GM12878 (cell line): Measurements from ENCODE around the gene TRIM13. TPM values are rescaled to one million over a fixed set of nuclear protein-coding genes. Genes with fewer than 3 reads are reported as not detected.

Source experiments
- BMI1 ChIP-seq: fragments of 450-650 bp; IDR thresholded peaks from 2 replicates; pipeline ENCODE4 v1.6.1; 2016; ENCODE audit warnings: mild to moderate bottlenecking, moderate library complexity, borderline replicate concordance
- CBX3 ChIP-seq: fragments of 200-600 bp; sonication (generic); IDR thresholded peaks from 2 replicates; pipeline ENCODE4 v1.6.1; 2016; ENCODE audit warnings: low read depth, borderline replicate concordance
- CEBPB ChIP-seq, 2 experiments: fragments of 150-350 bp in 1 of 2; IDR thresholded peaks; 2 replicates each; pipeline ENCODE4 v1.6.1; 2012 to 2014; ENCODE audit warnings: low read depth in 2 of 2, low read length in 2 of 2, borderline replicate concordance in 1 of 2, inconsistent platforms in 1 of 2
- ESRRA ChIP-seq: IDR thresholded peaks from 2 replicates; pipeline ENCODE4 v1.6.1; 2012; ENCODE audit warnings: mild to moderate bottlenecking, low read length, improper control_type of control experiment
- GABPA ChIP-seq: IDR thresholded peaks from 2 replicates; pipeline ENCODE4 v1.6.1; 2014; ENCODE audit warnings: antibody characterized with exemption, low read depth, mild to moderate bottlenecking, inconsistent platforms
- KAT2A ChIP-seq: conservative IDR thresholded peaks from 2 replicates; pipeline ENCODE4 v1.6.1; 2011; ENCODE audit warnings: low read depth, low read length; ENCODE audit not compliant: control insufficient read depth
- KDM1A ChIP-seq: fragments of 200-600 bp; sonication (generic); IDR thresholded peaks from 2 replicates; pipeline ENCODE4 v1.6.1; 2016; ENCODE audit warnings: borderline replicate concordance
- KLF5 ChIP-seq: fragments of 450-650 bp; IDR thresholded peaks from 2 replicates; pipeline ENCODE4 v1.6.1; 2014; ENCODE audit warnings: mild to moderate bottlenecking; ENCODE audit not compliant: partially characterized antibody
- MEF2A ChIP-seq: IDR thresholded peaks from 2 replicates; pipeline ENCODE4 v1.6.1; 2011; ENCODE audit warnings: low read depth, mild to moderate bottlenecking, low read length, moderate library complexity; ENCODE audit not compliant: insufficient read depth
- NBN ChIP-seq: fragments of 450-650 bp; IDR thresholded peaks from 2 replicates; pipeline ENCODE4 v1.6.1; 2016
- POLR2AphosphoS2 ChIP-seq: IDR thresholded peaks from 2 replicates; pipeline ENCODE4 v1.6.1; 2011; ENCODE audit warnings: low read depth, mild to moderate bottlenecking, low read length, improper control_type of control experiment, moderate library complexity
- POLR2AphosphoS5 ChIP-seq: IDR thresholded peaks from 2 replicates; pipeline ENCODE4 v1.6.1; 2011; ENCODE audit warnings: mild to moderate bottlenecking, low read length, inconsistent platforms
- SP1 ChIP-seq: IDR thresholded peaks from one replicate; pipeline ENCODE4 v1.6.1; 2011; ENCODE audit warnings: low read depth, low read length
- TBL1XR1 ChIP-seq: IDR thresholded peaks from 2 replicates; pipeline ENCODE4 v1.6.1; 2012; ENCODE audit warnings: low read depth, low read length, improper control_type of control experiment
- ZBED1 ChIP-seq: IDR thresholded peaks from 2 replicates; pipeline ENCODE4 v1.6.1; 2016; ENCODE audit warnings: borderline replicate concordance
- ZNF217 ChIP-seq: fragments of 450-650 bp; IDR thresholded peaks from 2 replicates; pipeline ENCODE4 v1.6.1; 2017; ENCODE audit warnings: antibody characterized with exemption, mild to moderate bottlenecking
- ZNF24 ChIP-seq: fragments of 450-650 bp; IDR thresholded peaks from 2 replicates; pipeline ENCODE4 v1.6.1; 2017; ENCODE audit warnings: antibody characterized with exemption, mild to moderate bottlenecking
- polyA plus RNA-seq, 11 experiments: library from polyadenylated mRNA; depleted of rRNA in 4 of 11; unstranded in 6 of 11; stranded (reverse) in 5 of 11; fragments of >200 nt; fragmentation: Nextera tagmentation in 4 of 11; fragmentation: Illumina TruSeq in 1 of 11; extraction: Ambion mirVana in 4 of 11; extraction: Trizol in 1 of 11; gene quantifications; 1 replicate in 1 of 11; 2 replicates in 10 of 11; pipeline versions ENCODE4 v1.2.1 to v1.2.3, GENCODE V29; 2011 to 2016; ENCODE audit warnings: inconsistent platforms in 2 of 11, missing spikeins in 2 of 11, low read depth in 1 of 11
- total RNA-seq, 4 experiments: library from RNA; depleted of rRNA in 3 of 4; stranded (reverse); fragments of >200 nt in 3 of 4; fragmentation: Illumina TruSeq in 1 of 4; extraction: Trizol in 1 of 4; gene quantifications; 2 replicates each; pipeline versions ENCODE4 v1.2.1 to v1.2.3, GENCODE V29; 2013 to 2021
- TF ChIP-seq, protein P1 (sequence below): fragments of 450-650 bp; IDR thresholded peaks from 2 replicates; pipeline ENCODE4 v1.6.1; 2018; ENCODE audit warnings: borderline replicate concordance, mild to moderate bottlenecking; ENCODE audit not compliant: partially characterized antibody
- TF ChIP-seq, protein P2 (sequence below): fragments of 150-350 bp; IDR thresholded peaks from 2 replicates; pipeline ENCODE4 v1.6.1; 2016; ENCODE audit warnings: low read depth, low read length
- TF ChIP-seq, protein P3 (sequence below): fragments of 450-650 bp; IDR thresholded peaks from 2 replicates; pipeline ENCODE4 v1.6.1; 2016; ENCODE audit warnings: mild to moderate bottlenecking
- TF ChIP-seq, protein P4 (sequence below): fragments of 450-650 bp; conservative IDR thresholded peaks from 2 replicates; pipeline ENCODE4 v1.6.1; 2017; ENCODE audit warnings: mild to moderate bottlenecking, moderate library complexity

TRIM13 gene
- total and polyA plus RNA-seq, 10 of the 15 experiments (the other 5 are each of a cell fraction or from before 2014, with no cell fraction given), result 15.4 to 33.8 (median 21.0) TPM

DNA sequence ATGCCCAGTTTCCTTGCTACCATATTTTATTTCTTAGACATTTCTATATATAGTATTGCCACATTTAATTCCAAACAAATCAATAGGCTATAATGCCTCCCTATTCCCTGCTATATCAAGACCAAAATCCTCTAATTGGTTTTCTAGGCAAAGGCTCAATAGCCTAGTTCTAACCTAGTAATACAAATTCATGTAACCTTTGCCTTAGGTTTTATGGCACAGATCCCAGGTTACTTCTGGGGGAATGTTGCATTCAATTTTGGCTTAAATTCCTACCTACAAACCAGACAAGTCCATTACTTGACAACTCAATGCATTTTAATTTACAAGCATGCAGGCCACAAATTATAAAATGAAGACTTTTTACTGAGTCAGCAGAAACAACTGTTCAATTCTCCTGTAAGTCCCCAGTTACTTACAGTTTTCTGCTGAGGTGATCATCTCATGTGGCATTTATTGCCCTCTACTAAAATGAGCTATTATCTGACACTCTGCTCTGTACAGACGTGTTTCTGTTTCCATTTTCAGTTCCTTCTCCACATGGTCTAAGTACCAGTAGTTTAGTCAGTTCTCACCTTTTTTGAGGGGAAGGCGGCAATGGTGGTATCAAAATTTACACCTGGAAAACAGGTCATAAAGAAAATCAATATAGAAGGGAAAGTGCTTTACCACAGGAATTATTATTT, 30.1 kb downstream of the TRIM13 start (continued):
- TF ChIP-seq, protein P1, sequence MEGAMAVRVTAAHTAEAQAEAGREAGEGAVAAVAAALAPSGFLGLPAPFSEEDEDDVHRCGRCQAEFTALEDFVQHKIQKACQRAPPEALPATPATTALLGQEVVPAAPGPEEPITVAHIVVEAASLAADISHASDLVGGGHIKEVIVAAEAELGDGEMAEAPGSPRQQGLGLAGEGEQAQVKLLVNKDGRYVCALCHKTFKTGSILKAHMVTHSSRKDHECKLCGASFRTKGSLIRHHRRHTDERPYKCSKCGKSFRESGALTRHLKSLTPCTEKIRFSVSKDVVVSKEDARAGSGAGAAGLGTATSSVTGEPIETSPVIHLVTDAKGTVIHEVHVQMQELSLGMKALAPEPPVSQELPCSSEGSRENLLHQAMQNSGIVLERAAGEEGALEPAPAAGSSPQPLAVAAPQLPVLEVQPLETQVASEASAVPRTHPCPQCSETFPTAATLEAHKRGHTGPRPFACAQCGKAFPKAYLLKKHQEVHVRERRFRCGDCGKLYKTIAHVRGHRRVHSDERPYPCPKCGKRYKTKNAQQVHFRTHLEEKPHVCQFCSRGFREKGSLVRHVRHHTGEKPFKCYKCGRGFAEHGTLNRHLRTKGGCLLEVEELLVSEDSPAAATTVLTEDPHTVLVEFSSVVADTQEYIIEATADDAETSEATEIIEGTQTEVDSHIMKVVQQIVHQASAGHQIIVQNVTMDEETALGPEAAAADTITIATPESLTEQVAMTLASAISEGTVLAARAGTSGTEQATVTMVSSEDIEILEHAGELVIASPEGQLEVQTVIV, result no peak
- TF ChIP-seq SP1 (no peak), KLF5 (no peak), KAT2A (no peak), GABPA (no peak), TBL1XR1 (0 out of 2 replicates have a peak, but pooled peaks have one; percentile 45), MEF2A (peak; percentile 50; the same call in 1 of the 2 replicates), CEBPB (IDR thresholded peaks at IDR 0.05; ENCODE audit: borderline replicate concordance in 1 of 2, low read depth in 2 of 2, low read length in 2 of 2) (no peak), NBN (peak; percentile 66; the same call in 1 of the 2 replicates), BMI1 (peak; percentile 76; the same call in 1 of the 2 replicates), ESRRA (no peak), POLR2AphosphoS2 (no peak), POLR2AphosphoS5 (no peak), CBX3 (no peak), ZNF24 (0 out of 2 replicates have a peak, but pooled peaks have one; percentile 14), ZBED1 (no peak), KDM1A (no peak), ZNF217 (peak; percentile 88; the same call in 1 of the 2 replicates)
- TF ChIP-seq, protein P2, sequence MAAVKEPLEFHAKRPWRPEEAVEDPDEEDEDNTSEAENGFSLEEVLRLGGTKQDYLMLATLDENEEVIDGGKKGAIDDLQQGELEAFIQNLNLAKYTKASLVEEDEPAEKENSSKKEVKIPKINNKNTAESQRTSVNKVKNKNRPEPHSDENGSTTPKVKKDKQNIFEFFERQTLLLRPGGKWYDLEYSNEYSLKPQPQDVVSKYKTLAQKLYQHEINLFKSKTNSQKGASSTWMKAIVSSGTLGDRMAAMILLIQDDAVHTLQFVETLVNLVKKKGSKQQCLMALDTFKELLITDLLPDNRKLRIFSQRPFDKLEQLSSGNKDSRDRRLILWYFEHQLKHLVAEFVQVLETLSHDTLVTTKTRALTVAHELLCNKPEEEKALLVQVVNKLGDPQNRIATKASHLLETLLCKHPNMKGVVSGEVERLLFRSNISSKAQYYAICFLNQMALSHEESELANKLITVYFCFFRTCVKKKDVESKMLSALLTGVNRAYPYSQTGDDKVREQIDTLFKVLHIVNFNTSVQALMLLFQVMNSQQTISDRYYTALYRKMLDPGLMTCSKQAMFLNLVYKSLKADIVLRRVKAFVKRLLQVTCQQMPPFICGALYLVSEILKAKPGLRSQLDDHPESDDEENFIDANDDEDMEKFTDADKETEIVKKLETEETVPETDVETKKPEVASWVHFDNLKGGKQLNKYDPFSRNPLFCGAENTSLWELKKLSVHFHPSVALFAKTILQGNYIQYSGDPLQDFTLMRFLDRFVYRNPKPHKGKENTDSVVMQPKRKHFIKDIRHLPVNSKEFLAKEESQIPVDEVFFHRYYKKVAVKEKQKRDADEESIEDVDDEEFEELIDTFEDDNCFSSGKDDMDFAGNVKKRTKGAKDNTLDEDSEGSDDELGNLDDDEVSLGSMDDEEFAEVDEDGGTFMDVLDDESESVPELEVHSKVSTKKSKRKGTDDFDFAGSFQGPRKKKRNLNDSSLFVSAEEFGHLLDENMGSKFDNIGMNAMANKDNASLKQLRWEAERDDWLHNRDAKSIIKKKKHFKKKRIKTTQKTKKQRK, result no peak
- TF ChIP-seq, protein P3, sequence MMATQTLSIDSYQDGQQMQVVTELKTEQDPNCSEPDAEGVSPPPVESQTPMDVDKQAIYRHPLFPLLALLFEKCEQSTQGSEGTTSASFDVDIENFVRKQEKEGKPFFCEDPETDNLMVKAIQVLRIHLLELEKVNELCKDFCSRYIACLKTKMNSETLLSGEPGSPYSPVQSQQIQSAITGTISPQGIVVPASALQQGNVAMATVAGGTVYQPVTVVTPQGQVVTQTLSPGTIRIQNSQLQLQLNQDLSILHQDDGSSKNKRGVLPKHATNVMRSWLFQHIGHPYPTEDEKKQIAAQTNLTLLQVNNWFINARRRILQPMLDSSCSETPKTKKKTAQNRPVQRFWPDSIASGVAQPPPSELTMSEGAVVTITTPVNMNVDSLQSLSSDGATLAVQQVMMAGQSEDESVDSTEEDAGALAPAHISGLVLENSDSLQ, result no peak
- TF ChIP-seq, protein P4, sequence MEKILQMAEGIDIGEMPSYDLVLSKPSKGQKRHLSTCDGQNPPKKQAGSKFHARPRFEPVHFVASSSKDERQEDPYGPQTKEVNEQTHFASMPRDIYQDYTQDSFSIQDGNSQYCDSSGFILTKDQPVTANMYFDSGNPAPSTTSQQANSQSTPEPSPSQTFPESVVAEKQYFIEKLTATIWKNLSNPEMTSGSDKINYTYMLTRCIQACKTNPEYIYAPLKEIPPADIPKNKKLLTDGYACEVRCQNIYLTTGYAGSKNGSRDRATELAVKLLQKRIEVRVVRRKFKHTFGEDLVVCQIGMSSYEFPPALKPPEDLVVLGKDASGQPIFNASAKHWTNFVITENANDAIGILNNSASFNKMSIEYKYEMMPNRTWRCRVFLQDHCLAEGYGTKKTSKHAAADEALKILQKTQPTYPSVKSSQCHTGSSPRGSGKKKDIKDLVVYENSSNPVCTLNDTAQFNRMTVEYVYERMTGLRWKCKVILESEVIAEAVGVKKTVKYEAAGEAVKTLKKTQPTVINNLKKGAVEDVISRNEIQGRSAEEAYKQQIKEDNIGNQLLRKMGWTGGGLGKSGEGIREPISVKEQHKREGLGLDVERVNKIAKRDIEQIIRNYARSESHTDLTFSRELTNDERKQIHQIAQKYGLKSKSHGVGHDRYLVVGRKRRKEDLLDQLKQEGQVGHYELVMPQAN, result no peak
